ENCODE data around the gene RANBP2.
"Not testable (repeated sequence)": the region's sequence is repeated elsewhere in the genome, so short reads cannot be mapped to it uniquely, and the experiment has no call there.

The RANBP2 gene

GRCh38 chr2:108719149-108720044 lies at the start of gene RANBP2:
Gene RANBP2 (plus strand): TSS chr2:108719482. CDS start chr2:108719607, 125 bp downstream.
- peak; percentile 86 to 92 (median 92) for DNase-seq (ENCODE audit: low read depth in 2 of 3, low spot score in 1 of 3)

GRCh38 chr2:108670282-108670681 lies 49.0 kb upstream of the RANBP2 start:
- DNase-seq (ENCODE audit: low read depth in 2 of 3, low spot score in 1 of 3) = not testable (repeated sequence)

- DNase-seq (ENCODE audit: low read depth in 2 of 3, low spot score in 1 of 3) = not testable (repeated sequence)
Observed at GRCh38 chr2:108672200-108672805, 47.0 kb upstream of the RANBP2 start.

GRCh38 chr2:108676522-108676921 lies 42.8 kb upstream of the RANBP2 start:
- DNase-seq (ENCODE audit: low read depth in 2 of 3, low spot score in 1 of 3) = not testable (repeated sequence)

GRCh38 chr2:108677239-108677744 lies 42.0 kb upstream of the RANBP2 start:
- DNase-seq (ENCODE audit: low read depth in 2 of 3, low spot score in 1 of 3) = not testable (repeated sequence)

GRCh38 chr2:108678198-108678651 lies 41.1 kb upstream of the RANBP2 start:
- DNase-seq (ENCODE audit: low read depth in 2 of 3, low spot score in 1 of 3) = not testable (repeated sequence)

GRCh38 chr2:108680805-108681204 lies 38.5 kb upstream of the RANBP2 start:
- DNase-seq (ENCODE audit: low read depth in 2 of 3, low spot score in 1 of 3) = not testable (repeated sequence)

- DNase-seq (ENCODE audit: low read depth in 2 of 3, low spot score in 1 of 3) = not testable (repeated sequence)
Observed at GRCh38 chr2:108688818-108689756, 30.2 kb upstream of the RANBP2 start.

GRCh38 chr2:108690001-108690400 lies 29.3 kb upstream of the RANBP2 start:
- not testable (repeated sequence) for DNase-seq (ENCODE audit: low read depth in 2 of 3, low spot score in 1 of 3)

- no peak for DNase-seq (ENCODE audit: low read depth in 2 of 3, low spot score in 1 of 3)
Observed at GRCh38 chr2:108691447-108691846, 27.8 kb upstream of the RANBP2 start.

GRCh38 chr2:108701208-108701607 lies 18.1 kb upstream of the RANBP2 start:
- no peak for DNase-seq (ENCODE audit: low read depth in 2 of 3, low spot score in 1 of 3)

- DNase-seq (ENCODE audit: low read depth in 2 of 3, low spot score in 1 of 3) = no peak
Observed at GRCh38 chr2:108701806-108702205, 17.5 kb upstream of the RANBP2 start.

GRCh38 chr2:108704871-108705270 lies 14.4 kb upstream of the RANBP2 start:
- DNase-seq (ENCODE audit: low read depth in 2 of 3, low spot score in 1 of 3) = no peak

GRCh38 chr2:108707300-108707699 lies 12.0 kb upstream of the RANBP2 start:
- DNase-seq (ENCODE audit: low read depth in 2 of 3, low spot score in 1 of 3) = no peak

GRCh38 chr2:108716971-108717370 lies 2.3 kb upstream of the RANBP2 start:
- not testable (repeated sequence) for DNase-seq (ENCODE audit: low read depth in 2 of 3, low spot score in 1 of 3)

GRCh38 chr2:108726048-108726447 lies 6.8 kb downstream of the RANBP2 start:
- not testable (repeated sequence) for DNase-seq (ENCODE audit: low read depth in 2 of 3, low spot score in 1 of 3)

GRCh38 chr2:108734656-108735055 lies 15.4 kb downstream of the RANBP2 start:
- DNase-seq (ENCODE audit: low read depth in 2 of 3, low spot score in 1 of 3) = not testable (repeated sequence)

GRCh38 chr2:108757973-108758372 lies 38.7 kb downstream of the RANBP2 start:
- not testable (repeated sequence) for DNase-seq (ENCODE audit: low read depth in 2 of 3, low spot score in 1 of 3)

GRCh38 chr2:108762618-108763017 lies 43.3 kb downstream of the RANBP2 start:
- not testable (repeated sequence) for DNase-seq (ENCODE audit: low read depth in 2 of 3, low spot score in 1 of 3)

- not testable (repeated sequence) for DNase-seq (ENCODE audit: low read depth in 2 of 3, low spot score in 1 of 3)
Observed at GRCh38 chr2:108766671-108767070, 47.4 kb downstream of the RANBP2 start.

GRCh38 chr2:108767859-108768258 lies 48.6 kb downstream of the RANBP2 start:
- DNase-seq (ENCODE audit: low read depth in 2 of 3, low spot score in 1 of 3) = not testable (repeated sequence)
